CD4-positive, CD25-positive, alpha-beta regulatory T cell (primary cell): ENCODE results near the gene TAS2R38. TPM values are rescaled to one million over a fixed set of nuclear protein-coding genes. Genes with fewer than 3 reads are reported as not detected.

ENCODE experiments used
- ATAC-seq, 2 donors: fragments of 150-1000 bp; cut with Tn5 transposase; one replicate each; pipeline ENCODE4 v1.10.0; 2021; ENCODE audit warnings: low read depth in 2 of 2, moderate number of reproducible peaks in 2 of 2, moderate library complexity in 1 of 2
- DNase-seq, 3 donors: peaks; one replicate each; pipeline versions ENCODE4 v3.0.0 to v3.0.0-alpha.2; 2012 to 2022; ENCODE audit warnings: mixed read lengths in 1 of 3
- H3K27ac ChIP-seq: one replicate; pipeline ENCODE4 v1.7.0; 2013; ENCODE audit warnings: mild to moderate bottlenecking, low read length; ENCODE audit not compliant: insufficient read depth, poor library complexity, severe bottlenecking
- H3K27me3 ChIP-seq: one replicate; pipeline ENCODE4 v1.7.0; 2013; ENCODE audit warnings: low read length; ENCODE audit not compliant: control insufficient read depth, insufficient read depth
- H3K36me3 ChIP-seq: one replicate; pipeline ENCODE4 v1.7.0; 2013; ENCODE audit warnings: mild to moderate bottlenecking, low read length, moderate library complexity; ENCODE audit not compliant: control insufficient read depth, insufficient read depth
- H3K4me1 ChIP-seq: 2 replicates; pipeline ENCODE4 v1.7.0; 2013; ENCODE audit warnings: mild to moderate bottlenecking, low read length; ENCODE audit not compliant: insufficient read depth, control insufficient read depth, poor library complexity, severe bottlenecking
- H3K4me3 ChIP-seq: one replicate; pipeline ENCODE4 v1.7.0; 2013; ENCODE audit warnings: low read depth, mild to moderate bottlenecking, low read length, moderate library complexity
- H3K9me3 ChIP-seq, 2 experiments: 1 replicate in 1 of 2; 2 replicates in 1 of 2; pipeline ENCODE4 v1.7.0; 2013; ENCODE audit warnings: low read length in 2 of 2, mild to moderate bottlenecking in 1 of 2, moderate library complexity in 1 of 2; ENCODE audit not compliant: control insufficient read depth in 2 of 2
- H3K27ac Mint-ChIP-seq, 3 donors: one replicate each; pipeline ENCODE4 v1.8.0; 2020 to 2022; ENCODE audit warnings: mild to moderate bottlenecking in 3 of 3, mixed read lengths in 3 of 3, moderate library complexity in 2 of 3
- H3K27me3 Mint-ChIP-seq: one replicate; pipeline ENCODE4 v1.8.0; 2022; ENCODE audit warnings: mild to moderate bottlenecking, mixed read lengths
- H3K36me3 Mint-ChIP-seq: one replicate; pipeline ENCODE4 v1.8.0; 2020; ENCODE audit warnings: mixed read lengths
- H3K4me1 Mint-ChIP-seq, 4 donors: one replicate each; pipeline ENCODE4 v1.8.0; 2020 to 2022; ENCODE audit warnings: mixed read lengths in 4 of 4, mild to moderate bottlenecking in 1 of 4
- H3K4me3 Mint-ChIP-seq, 4 donors: one replicate each; pipeline ENCODE4 v1.8.0; 2020 to 2022; ENCODE audit warnings: mild to moderate bottlenecking in 4 of 4, mixed read lengths in 4 of 4, moderate library complexity in 3 of 4
- H3K9me3 Mint-ChIP-seq, 7 donors: one replicate each; pipeline ENCODE4 v1.8.0; 2020 to 2022; ENCODE audit warnings: mixed read lengths in 7 of 7, mild to moderate bottlenecking in 3 of 7, moderate library complexity in 2 of 7
- polyA plus RNA-seq, 4 donors: library from polyadenylated mRNA; unstranded; fragments of 300-500 nt; fragmentation: Illumina TruSeq; gene quantifications; one replicate each; pipeline ENCODE4 v1.2.3, GENCODE V29; 2021
- total RNA-seq: library from RNA; stranded (reverse); gene quantifications from one replicate; pipeline ENCODE4 v1.2.3, GENCODE V29; 2022

The TAS2R38 gene
- not detected for total RNA-seq
- not detected for polyA plus RNA-seq

GRCh38 chr7:141973673-141974072 lies at the start of gene TAS2R38:
Gene TAS2R38 (minus strand): TSS chr7:141973773. CDS start chr7:141973689, 84 bp downstream.
- ATAC-seq (no peak), DNase-seq (no peak)
- H3K36me3 Mint-ChIP-seq: no peaks in the 10 kb centered on the region
- no peak within 1 kb of the TSS for H3K4me3 Mint-ChIP-seq
- no peak within 1 kb of the TSS for H3K27ac Mint-ChIP-seq
- peaks cover 0 to 3% (median 0%) of the 10 kb centered on the region in 7 donors for H3K9me3 Mint-ChIP-seq
- Histone ChIP-seq H3K9me3 (no peaks in the 10 kb centered on the region), H3K36me3 (no peaks in the 10 kb centered on the region), H3K27me3 (no peaks in the 10 kb centered on the region), H3K27ac (no peak within 1 kb of the TSS), H3K4me3 (no peak within 1 kb of the TSS), H3K4me1 (peaks cover 5% of the 10 kb centered on the region)
- H3K4me1 Mint-ChIP-seq: peaks cover 4 to 15% (median 7%) of the 10 kb centered on the region in 4 donors
- H3K27me3 Mint-ChIP-seq: no peaks in the 10 kb centered on the region

DNA sequence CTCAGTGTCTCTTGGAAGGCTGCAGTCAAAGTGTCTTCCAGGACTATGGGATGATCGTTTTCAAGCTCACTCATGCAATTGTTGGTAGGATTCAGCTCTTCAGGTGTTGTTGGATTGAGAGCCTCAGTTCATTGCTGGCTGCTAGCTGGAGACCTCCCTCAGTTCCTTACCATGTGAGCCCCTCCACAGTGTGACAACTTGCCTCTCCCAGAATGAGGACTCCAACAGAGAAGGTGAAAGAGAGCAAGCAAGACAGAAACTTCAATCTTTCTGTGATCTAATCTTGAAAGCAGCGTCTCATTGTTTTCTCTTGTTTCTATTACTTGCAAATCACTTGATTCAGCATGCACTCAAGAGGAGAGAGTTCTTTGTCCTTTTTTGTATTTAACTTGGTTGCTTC lies 44.6 kb upstream of the TAS2R38 start:
- Histone ChIP-seq H3K9me3 (no peaks in the 10 kb centered on the region), H3K4me1 (no peaks in the 10 kb centered on the region), H3K4me3 (no peak overlapping the region), H3K27me3 (no peaks in the 10 kb centered on the region), H3K27ac (no peak overlapping the region), H3K36me3 (no peaks in the 10 kb centered on the region)
- Mint-ChIP-seq H3K4me3 (no peak overlapping the region), H3K27me3 (peaks cover 10% of the 10 kb centered on the region), H3K36me3 (no peaks in the 10 kb centered on the region), H3K4me1 (no peaks in the 10 kb centered on the region), H3K9me3 (peaks cover 0 to 1% (median 0%) of the 10 kb centered on the region in 7 donors), H3K27ac (no peak overlapping the region)
- ATAC-seq (no peak), DNase-seq (no peak)

DNA sequence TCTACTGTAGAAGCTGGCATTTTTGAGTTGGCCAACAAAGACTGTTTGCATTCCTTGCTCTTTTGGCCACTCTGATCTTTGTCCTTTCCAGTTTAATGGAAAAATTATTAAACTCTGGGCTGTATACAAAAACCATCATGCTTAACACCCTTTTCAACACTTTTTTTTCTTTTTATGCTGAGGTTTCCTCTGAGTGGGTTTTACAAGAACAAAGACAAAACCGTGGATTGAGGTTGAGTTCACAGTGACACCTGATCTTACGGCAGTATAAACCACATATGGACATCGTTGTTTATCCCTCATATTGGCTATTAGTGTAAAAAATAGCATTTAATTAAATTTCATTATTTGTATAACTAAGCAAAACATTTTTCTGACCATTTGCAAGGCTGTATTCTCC lies 43.9 kb upstream of the TAS2R38 start:
- Histone ChIP-seq H3K36me3 (no peaks in the 10 kb centered on the region), H3K27ac (no peak overlapping the region), H3K4me3 (no peak overlapping the region), H3K9me3 (no peaks in the 10 kb centered on the region), H3K4me1 (no peaks in the 10 kb centered on the region), H3K27me3 (no peaks in the 10 kb centered on the region)
- DNase-seq: no peak
- Mint-ChIP-seq H3K4me1 (no peaks in the 10 kb centered on the region), H3K27me3 (peaks cover 10% of the 10 kb centered on the region), H3K9me3 (peaks cover 0 to 1% (median 0%) of the 10 kb centered on the region in 7 donors), H3K36me3 (no peaks in the 10 kb centered on the region), H3K4me3 (no peak overlapping the region), H3K27ac (no peak overlapping the region)
- no peak for ATAC-seq

- Mint-ChIP-seq H3K27me3 (peaks cover 17% of the 10 kb centered on the region), H3K4me3 (no peak overlapping the region), H3K4me1 (no peaks in the 10 kb centered on the region), H3K27ac (no peak overlapping the region), H3K36me3 (no peaks in the 10 kb centered on the region), H3K9me3 (peaks cover 0 to 4% (median 0%) of the 10 kb centered on the region in 7 donors)
- Histone ChIP-seq H3K36me3 (no peaks in the 10 kb centered on the region), H3K4me1 (no peaks in the 10 kb centered on the region), H3K27me3 (no peaks in the 10 kb centered on the region), H3K4me3 (no peak overlapping the region), H3K27ac (no peak overlapping the region), H3K9me3 (no peaks in the 10 kb centered on the region)
- no peak for DNase-seq
- ATAC-seq: no peak
Measured at GRCh38 chr7:142012825-142013511, 39.4 kb upstream of the TAS2R38 start.

DNA sequence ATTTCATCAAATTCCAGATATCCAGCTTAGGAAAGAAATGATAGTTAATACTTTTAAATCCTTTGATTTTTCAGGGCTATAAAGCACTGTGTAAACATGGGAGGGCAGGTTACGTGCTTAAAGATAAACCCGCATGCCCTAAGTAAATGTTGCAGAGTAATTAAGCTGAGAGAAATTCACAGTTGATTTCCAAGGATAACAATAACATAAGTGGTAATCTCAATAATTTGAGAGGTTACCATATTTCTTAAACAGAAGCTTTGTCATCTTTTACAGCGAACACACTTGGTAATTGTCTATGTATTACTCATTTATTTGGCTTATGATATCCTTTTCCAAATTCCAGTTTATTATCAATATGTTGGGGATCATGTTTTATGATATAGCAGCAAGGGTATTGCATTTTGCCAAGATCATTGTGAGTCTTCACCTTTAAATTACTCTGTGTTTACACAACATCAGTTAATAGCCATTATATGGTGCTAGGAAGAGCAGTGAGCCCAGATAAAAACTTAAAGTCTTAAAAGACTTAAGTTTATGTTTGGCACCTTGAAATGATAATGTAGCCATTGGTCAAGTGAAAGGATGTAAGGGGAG lies 37.5 kb upstream of the TAS2R38 start:
- H3K36me3 Mint-ChIP-seq: no peaks in the 10 kb centered on the region

GRCh38 chr7:142009187-142009586 lies 35.6 kb upstream of the TAS2R38 start:
- Mint-ChIP-seq H3K4me1 (no peaks in the 10 kb centered on the region), H3K36me3 (no peaks in the 10 kb centered on the region), H3K27ac (no peak overlapping the region), H3K4me3 (no peak overlapping the region), H3K9me3 (peaks cover 0 to 4% (median 0%) of the 10 kb centered on the region in 7 donors), H3K27me3 (peaks cover 18% of the 10 kb centered on the region)
- Histone ChIP-seq H3K4me1 (no peaks in the 10 kb centered on the region), H3K9me3 (no peaks in the 10 kb centered on the region), H3K4me3 (no peak overlapping the region), H3K27me3 (no peaks in the 10 kb centered on the region), H3K36me3 (no peaks in the 10 kb centered on the region), H3K27ac (no peak overlapping the region)
- no peak for ATAC-seq
- no peak for DNase-seq

More for the DNA sequence above, 37.5 kb upstream of the TAS2R38 start:
- Histone ChIP-seq H3K4me1 (no peaks in the 10 kb centered on the region), H3K9me3 (no peaks in the 10 kb centered on the region), H3K4me3 (no peak overlapping the region), H3K27ac (no peak overlapping the region), H3K36me3 (no peaks in the 10 kb centered on the region), H3K27me3 (no peaks in the 10 kb centered on the region)
- DNase-seq (no peak), ATAC-seq (no peak)
- Mint-ChIP-seq H3K4me3 (no peak overlapping the region), H3K9me3 (peaks cover 0 to 4% (median 0%) of the 10 kb centered on the region in 7 donors), H3K27ac (no peak overlapping the region), H3K27me3 (peaks cover 18% of the 10 kb centered on the region), H3K4me1 (no peaks in the 10 kb centered on the region)

GRCh38 chr7:142006577-142006976 lies 33.0 kb upstream of the TAS2R38 start:
- Mint-ChIP-seq H3K27me3 (peaks cover 17% of the 10 kb centered on the region), H3K4me1 (no peaks in the 10 kb centered on the region), H3K27ac (peak overlapping the region in 1 of 3 donors; percentile 32), H3K9me3 (peaks cover 0 to 4% (median 0%) of the 10 kb centered on the region in 7 donors), H3K4me3 (no peak overlapping the region), H3K36me3 (no peaks in the 10 kb centered on the region)
- no peak overlapping the region for H3K27ac ChIP-seq
- ATAC-seq (no peak), DNase-seq (no peak)
- H3K4me1 ChIP-seq: no peaks in the 10 kb centered on the region
- H3K36me3 ChIP-seq: no peaks in the 10 kb centered on the region
- H3K27me3 ChIP-seq: no peaks in the 10 kb centered on the region
- H3K9me3 ChIP-seq: no peaks in the 10 kb centered on the region
- H3K4me3 ChIP-seq: no peak overlapping the region

DNA sequence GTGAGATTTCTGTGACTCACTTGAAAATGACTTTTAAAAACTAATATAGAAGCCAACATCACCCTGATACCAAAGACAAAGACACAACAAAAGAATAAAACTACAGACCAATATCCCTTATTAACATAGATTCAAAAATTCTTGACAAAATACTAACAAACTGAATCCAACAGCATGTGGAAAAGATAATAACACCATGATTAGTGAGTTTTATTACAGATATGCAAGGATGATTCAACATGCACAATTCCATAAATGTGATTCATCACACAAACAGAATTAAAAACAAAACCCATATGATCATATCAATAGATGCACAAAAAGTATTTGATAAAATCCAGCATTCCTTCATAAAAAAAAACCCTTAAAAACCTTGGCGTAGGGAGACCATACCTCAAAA lies 28.6 kb upstream of the TAS2R38 start:
- H3K27me3 ChIP-seq: no peaks in the 10 kb centered on the region
- no peaks in the 10 kb centered on the region for H3K4me1 ChIP-seq
- DNase-seq (no peak), ATAC-seq (no peak)
- Mint-ChIP-seq H3K4me3 (no peak overlapping the region), H3K27ac (no peak overlapping the region), H3K9me3 (peaks cover 0 to 5% (median 0%) of the 10 kb centered on the region in 7 donors), H3K27me3 (peaks cover 8% of the 10 kb centered on the region), H3K36me3 (no peaks in the 10 kb centered on the region), H3K4me1 (no peaks in the 10 kb centered on the region)
- no peak overlapping the region for H3K4me3 ChIP-seq
- H3K9me3 ChIP-seq: no peaks in the 10 kb centered on the region
- H3K27ac ChIP-seq: no peak overlapping the region
- H3K36me3 ChIP-seq: no peaks in the 10 kb centered on the region
